ENCODE measurements around the gene ARID1B.

The ARID1B gene

DNA sequence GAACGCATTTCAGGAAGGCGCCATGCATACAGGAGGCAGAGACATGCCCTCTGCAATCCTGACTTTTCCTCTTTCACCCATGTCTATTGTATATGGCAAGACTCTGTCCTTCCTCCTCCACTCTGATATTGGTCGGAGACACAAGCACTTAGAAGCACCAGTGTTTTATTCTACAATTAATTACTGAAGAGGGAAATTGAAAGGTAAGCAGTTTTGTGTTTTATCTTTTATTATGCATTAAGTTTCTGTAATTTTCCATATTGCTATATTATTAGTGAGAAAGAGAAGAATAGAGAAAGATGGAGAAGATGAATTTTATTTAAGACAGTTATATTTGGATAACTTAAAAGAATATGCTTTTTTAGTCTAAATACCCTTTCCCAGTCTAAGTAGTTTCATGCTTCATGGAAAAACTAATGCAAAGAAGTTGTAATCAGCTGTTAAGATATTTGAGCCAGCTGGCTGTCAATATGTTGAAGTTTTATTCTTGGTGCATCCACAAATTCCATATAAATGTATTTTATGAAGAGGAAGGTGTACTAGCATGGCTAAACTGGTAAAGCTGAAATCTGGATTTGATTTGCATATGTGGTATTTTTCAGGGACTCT lies 13.6 kb downstream of the ARID1B start:
- DNase-seq (ENCODE audit: extremely low read depth in 1 of 2, low read depth in 1 of 2): no peak

DNA sequence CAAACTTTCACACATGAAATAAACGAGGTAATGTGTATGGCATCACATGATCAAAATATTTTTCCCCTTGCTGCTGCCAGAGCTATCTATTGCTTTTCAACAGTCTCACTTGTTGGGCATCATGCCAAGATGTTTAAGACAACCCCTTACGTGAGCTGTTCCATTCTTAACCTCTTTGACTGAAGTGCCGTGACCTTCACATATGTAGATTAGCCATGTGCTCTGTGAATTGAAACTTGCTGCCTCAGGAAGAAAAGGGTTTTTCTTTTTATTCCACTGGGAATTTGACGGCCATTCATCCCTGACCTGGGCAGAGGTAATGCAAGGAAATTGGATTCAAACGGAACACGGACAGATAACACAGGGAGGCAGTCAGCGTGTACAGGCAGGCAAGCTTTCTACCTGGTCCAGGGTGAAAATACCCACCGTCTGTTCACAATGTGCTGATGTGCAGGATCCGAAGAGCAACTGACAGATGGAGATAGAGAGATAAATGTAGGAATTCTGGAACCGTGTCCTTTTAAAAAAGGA lies 14.2 kb downstream of the ARID1B start:
- DNase-seq (ENCODE audit: extremely low read depth in 1 of 2, low read depth in 1 of 2): no peak

DNA sequence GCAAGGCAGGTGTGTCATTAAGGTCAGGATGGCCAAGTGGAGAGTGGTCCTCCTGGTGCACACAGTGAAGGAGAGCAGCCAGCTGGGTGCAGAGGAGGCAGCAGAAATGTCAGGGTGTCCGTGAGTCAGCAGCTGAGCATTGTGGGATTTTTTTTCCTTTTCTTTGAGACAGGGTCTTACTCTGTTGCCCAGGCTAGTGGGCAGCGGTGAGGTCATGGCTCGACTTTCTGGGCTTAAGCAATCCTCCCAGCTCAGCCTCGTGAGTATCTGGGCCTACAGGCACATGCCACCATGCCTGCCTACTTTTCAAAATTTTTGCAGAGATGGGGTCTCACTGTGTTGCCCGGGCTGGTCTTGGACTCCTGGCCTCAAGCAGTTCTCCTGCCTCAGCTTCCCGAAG lies 16.0 kb downstream of the ARID1B start:
- no peak for DNase-seq (ENCODE audit: extremely low read depth in 1 of 2, low read depth in 1 of 2)

DNA sequence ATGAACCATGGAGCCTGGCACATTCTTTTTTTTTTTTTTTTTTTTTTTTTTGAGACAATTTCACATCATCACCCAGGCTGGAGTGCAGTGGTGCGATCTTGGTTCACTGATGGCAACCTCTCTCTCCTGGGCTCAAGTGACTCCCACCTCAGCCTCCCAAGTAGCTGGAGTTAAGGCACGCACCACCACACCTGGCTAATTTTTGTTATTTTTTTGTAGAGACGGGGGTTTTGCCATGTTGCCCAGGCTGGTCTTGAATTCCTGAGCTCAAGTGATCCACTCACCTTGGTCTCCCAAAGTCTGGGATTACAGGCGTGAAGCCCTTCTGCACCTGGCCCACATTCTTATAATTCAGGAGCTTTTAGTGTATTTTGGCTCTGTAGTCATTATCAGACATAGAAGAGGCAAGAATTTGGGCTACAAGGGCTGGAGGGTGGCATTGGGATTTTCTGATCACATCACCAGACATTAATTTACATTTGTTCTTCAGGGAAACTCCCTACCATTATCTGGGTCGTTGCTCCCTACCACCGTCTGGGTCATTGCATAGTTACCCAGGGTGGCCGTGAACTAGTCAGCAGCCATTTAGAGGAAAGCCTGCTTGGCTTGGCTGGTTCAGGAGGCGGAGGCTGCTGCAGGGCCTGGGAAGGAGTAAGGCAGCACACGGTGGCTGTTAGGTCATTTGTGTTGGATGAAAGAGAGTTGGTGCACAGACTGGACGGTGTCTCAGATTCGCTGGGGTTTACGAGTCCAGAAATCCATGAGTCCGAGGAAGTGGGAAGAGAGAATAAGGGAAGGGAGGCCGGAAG lies 17.6 kb downstream of the ARID1B start:
- DNase-seq (ENCODE audit: extremely low read depth in 1 of 2, low read depth in 1 of 2): no peak

DNA sequence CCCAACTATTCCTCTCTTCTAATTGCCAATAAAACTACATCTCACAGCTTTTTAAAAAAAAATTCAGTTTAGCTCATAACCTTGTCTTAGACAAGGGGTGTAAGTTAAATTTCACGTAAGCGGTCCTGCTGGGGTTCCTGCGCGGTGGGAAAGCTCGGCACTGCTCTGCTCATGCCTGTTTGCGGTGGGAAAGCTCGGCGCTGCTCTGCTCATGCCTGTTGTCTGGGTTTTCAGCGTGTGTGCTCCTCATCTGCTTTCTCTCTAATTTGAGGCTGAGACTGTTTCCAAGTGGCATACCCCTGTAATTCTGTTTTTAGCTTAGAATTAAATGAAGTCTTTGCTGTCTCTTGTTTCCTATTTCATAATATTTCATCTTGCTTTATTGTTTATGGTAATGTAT lies 18.6 kb downstream of the ARID1B start:
- DNase-seq (ENCODE audit: extremely low read depth in 1 of 2, low read depth in 1 of 2): no peak

DNA sequence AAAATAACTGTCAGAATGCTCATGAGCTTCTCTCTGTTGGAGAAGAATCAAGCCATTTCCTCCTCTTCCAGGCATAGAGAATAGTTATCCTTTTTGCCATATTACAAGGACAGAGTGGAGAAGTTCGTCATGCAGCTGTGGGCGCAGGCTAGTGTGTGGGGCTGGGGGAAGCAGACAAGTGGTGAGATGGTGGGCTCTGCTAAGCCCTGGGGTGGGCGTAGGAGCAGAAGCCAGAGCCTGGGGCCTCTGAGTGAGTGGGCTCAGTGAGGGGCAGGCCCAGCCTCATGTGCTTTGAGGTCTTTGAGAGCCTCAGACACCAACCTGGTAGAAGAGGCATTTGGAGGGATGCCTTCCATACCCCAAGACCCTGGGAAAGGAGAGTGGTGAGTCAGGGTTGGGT lies 19.4 kb downstream of the ARID1B start:
- DNase-seq (ENCODE audit: extremely low read depth in 1 of 2, low read depth in 1 of 2): no peak

DNA sequence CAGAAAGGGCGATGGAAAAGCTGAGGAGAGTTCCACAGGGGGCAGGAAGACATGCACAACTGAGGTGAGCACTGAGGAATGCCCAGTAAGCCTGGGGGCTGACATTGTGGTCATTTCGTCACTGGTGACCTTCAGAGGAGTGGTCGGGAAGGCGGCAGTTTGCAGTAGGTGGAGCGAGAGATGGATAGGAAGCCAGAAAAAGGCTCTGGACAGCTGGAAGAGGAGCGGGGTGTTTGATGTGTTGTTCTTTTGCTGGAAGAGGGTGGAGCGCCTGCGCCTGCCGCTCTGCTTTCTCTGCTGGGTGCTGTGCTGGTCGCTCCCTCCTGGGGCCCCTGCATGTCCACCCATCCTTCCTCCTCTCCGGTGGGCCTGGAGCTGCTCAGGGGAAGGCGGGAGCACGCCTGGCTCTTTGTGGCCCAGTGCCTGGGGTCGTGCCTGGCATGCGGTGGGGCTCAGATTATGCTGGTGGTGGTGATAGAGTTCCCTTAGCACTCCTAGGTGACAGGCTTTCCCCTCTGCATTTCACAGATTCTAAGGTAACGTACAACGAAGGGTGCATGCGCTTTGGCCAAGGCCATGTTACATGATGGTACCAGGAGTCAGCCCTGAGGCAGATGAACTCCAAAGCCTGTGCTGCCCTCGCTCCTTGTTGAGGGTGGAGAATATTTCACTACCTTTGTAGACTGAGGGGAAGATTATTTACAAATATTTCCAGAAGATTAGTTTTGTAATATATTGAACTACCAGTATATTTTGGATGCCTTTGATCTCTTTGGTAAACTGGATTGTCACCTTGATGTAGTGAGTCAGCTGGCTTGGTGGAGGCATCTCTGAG lies 20.9 kb downstream of the ARID1B start:
- no peak for DNase-seq (ENCODE audit: extremely low read depth in 1 of 2, low read depth in 1 of 2)

DNA sequence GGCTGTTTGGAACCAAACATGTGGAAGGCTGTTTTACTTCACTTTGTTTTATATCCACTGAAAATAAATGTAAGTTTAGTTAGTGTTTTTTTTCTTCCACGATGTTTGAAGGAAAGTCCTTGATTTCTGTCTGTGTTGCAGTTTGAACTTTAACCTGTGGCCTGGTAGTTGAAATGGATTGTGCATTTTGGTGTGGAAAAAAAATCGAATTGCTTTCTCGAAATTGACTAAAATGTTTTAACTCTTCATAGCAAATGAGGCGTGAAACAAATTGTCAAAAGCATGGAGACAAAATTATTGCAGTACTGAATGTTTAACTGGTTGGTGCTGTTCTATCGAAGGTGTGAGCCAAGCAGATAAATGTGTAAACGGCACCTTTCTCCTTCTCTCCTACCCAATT lies 24.5 kb downstream of the ARID1B start:
- no peak for DNase-seq (ENCODE audit: extremely low read depth in 1 of 2, low read depth in 1 of 2)

DNA sequence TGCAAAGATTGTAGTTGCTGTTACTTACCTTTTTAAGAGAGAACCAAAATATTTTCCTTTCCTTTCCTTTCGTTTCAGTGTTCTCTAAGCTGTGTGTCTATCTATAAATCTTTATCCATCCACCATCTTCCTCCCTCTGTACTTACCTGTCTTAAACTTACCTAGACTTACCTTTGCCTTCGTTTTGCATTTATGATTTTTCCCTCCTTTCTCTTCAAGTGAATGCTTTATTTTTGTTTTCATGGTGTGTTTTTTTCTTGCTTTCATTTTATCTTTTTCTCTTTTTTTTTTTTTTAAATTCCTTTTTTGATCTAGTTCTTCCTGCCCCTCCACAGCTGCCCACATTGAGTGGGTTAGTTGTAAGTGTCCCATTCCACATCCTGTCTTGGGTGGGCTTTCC lies 26.2 kb downstream of the ARID1B start:
- DNase-seq (ENCODE audit: extremely low read depth in 1 of 2, low read depth in 1 of 2): no peak

DNA sequence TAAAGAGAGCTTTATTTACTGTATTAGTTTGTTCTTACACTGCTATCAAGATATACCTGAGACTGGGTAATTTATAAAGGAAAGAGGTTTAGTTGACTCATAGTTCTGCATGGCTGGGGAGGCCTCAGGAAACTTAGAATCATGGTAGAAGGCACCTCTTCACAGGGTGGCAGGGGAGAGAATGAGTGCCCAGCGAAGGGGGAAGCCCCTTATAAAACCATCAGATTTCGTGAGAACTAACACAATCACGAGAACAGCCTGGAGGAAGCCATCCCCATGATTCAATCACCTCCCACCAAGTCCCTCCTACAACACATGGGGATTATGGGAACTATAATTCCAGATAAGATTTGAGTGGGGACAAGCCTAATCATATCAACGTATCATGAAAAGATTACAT lies 27.2 kb downstream of the ARID1B start:
- DNase-seq (ENCODE audit: extremely low read depth in 1 of 2, low read depth in 1 of 2): peak in 1 of 2 donors; percentile 26

DNA sequence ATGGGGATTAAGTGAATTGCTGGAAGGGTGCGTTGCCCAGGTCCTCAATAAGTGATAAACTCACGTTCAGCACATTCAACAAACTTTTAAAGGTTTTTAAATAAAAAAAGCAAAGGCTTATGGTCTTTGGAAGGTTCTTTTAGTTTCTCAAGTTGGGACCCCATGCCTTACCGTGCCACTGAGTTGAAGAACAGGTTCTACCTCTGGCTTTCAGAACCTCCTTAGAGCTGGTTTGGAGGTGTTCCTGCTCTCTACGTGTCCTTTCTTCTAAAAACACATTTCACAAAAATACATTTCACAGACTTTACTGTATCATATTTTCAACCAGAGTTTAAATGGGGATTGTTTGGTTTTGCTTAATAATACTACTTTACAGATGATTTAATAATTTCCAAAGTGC lies 29.0 kb downstream of the ARID1B start:
- no peak for DNase-seq (ENCODE audit: extremely low read depth in 1 of 2, low read depth in 1 of 2)

DNA sequence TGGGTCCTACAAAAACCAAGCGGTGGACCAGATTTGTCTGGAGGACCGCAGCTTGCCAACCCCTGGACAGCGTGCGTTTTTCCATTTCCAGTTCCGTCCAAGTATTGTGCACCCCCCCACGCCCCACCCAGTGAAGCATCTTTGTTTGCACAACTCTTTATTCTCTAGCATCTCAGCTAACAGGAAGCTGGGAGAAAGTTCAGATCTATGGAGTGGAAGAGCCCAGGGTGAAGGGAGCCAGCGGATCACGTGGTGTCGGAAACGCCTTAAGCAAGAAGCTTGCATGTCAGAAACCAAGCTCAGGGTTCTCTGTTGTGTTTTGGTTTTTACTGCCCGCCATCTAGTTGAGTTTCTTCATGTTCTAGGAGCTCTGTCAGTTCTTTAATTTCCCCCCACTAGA lies 29.9 kb downstream of the ARID1B start:
- DNase-seq (ENCODE audit: extremely low read depth in 1 of 2, low read depth in 1 of 2): no peak

DNA sequence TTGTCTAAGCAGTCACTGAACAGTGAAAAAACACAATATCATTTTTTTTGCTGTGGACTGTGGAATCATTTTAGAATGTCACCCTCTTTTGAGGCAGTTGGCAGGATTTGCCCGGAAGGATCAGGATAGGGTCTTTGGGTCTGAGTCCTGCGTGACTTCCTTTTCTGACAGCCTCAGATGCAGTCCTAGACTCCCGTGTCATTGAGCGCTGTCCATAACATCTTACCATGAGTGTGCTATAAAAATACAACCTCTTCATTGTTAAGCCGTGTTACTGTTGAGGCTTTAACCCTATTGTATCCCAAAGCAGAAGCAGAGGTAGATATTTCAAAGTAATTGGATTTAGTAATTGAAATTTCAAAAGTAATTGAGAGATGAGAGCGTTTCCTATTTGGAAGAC lies 30.6 kb downstream of the ARID1B start:
- DNase-seq (ENCODE audit: extremely low read depth in 1 of 2, low read depth in 1 of 2): no peak

DNA sequence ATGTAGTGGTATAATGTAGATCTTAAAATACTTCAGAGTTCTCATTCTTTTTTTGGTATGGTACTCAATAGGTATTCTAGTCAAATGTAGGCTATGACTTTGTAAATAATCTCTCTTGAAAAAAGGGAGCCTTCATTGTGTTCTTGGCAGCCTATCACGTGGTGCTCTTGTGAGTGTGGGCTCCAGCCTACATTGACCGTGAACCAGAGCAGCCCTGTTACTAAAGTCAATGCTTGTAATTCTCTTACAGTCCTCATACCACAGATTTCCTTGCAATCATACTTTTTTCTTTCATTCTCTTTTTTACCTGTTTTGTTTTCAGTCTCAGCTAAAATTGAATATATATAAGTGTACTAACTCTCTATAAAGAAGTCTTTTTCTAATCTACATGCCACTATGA lies 31.1 kb downstream of the ARID1B start:
- no peak for DNase-seq (ENCODE audit: extremely low read depth in 1 of 2, low read depth in 1 of 2)

DNA sequence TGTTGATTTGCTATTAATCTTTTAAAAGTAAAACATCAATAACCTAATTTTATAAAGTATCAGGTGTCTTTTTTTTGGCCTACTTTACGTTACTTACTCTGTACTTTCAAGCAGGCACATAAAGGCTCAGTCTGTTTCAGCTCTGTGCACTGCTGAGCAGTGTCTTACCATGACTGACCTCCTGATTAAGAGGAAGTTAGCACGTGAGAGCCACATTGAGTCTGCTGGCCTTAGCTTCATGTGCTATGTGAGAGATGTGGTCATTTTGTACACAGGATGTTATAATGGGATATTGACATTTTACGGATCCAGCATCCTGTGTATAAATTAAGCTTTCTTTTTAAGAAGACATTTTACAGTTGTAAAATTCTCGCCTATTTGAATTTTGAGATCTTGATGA lies 31.9 kb downstream of the ARID1B start:
- DNase-seq (ENCODE audit: extremely low read depth in 1 of 2, low read depth in 1 of 2): no peak

DNA sequence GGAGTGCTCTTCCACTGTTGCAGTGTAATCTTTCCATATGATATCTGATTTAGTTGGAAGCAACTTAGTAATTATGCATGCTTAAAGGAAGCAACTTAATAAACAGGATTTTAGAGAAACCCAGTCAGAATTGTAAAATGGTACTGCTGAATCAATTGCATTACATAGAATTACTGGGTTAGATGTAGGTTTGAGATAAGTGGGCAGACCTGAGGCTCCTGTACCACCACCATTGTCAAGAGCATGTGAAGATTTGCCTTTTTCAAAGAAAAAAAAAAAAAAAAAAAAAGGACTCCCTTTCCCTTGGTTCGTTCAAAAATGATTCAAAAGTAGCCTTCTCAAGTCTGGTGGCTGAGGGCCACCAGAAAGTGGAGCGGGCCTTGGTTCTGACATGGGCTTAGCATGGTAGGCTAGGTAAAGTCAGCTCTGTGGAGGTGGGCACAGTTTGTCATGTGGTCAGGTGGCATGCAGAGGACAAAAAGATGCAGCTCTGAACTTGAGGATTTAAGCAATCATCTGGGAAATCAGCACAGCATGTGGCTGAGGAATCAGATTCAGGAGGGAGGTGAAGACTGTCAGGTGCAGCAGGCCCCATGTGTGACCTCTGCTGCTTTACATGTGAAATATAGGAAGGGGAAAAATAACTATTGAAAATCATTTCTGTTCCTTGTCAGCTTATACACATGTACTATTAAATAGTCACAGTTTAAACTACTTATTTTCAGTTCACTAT lies 32.4 kb downstream of the ARID1B start:
- DNase-seq (ENCODE audit: extremely low read depth in 1 of 2, low read depth in 1 of 2): no peak

DNA sequence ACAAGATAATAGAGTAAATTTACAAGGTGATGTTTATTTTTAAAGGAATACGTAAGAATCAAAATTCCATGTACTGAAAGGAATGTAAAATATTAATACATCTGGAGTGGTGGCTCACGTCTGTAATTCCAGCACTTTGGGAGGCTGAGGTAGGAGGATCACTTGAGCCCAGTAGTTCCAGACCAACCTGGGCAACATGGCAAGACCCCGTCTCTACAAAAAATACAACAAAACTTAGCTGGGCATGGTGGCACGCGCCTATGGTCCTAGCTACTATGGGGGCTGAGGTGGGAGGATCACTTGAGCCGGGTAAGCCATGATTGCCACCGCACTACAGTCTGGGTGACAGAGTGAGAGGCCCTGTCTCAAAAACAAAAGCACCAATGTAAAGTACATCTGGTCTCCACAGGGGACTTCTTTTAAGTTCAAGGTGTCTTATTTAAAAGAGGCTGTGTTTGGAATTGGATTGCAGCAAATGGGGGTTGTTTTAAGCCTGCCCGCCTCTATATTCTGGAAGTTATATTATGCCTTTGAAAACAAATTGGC lies 36.9 kb downstream of the ARID1B start:
- DNase-seq (ENCODE audit: extremely low read depth in 1 of 2, low read depth in 1 of 2): no peak

DNA sequence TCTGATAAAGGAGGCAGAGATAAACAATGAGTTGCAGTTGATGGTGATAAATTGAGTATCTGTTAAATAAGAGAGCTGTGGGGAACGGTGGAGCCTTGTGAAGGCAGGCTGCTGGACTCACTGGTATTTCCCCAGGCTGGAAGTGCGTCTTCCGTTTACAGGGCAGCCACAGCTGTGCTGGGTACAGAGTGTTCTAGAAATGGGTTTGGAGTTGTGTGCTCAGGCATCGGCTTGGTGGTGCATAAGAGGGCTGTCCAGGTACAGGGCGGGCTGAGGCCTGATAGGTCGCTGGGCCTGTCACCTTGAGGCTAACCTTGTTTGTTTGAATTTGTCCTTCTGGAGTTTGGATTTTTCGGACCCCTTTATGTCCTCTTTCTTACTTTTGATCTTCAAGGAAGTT lies 39.3 kb downstream of the ARID1B start:
- no peak for DNase-seq (ENCODE audit: extremely low read depth in 1 of 2, low read depth in 1 of 2)

DNA sequence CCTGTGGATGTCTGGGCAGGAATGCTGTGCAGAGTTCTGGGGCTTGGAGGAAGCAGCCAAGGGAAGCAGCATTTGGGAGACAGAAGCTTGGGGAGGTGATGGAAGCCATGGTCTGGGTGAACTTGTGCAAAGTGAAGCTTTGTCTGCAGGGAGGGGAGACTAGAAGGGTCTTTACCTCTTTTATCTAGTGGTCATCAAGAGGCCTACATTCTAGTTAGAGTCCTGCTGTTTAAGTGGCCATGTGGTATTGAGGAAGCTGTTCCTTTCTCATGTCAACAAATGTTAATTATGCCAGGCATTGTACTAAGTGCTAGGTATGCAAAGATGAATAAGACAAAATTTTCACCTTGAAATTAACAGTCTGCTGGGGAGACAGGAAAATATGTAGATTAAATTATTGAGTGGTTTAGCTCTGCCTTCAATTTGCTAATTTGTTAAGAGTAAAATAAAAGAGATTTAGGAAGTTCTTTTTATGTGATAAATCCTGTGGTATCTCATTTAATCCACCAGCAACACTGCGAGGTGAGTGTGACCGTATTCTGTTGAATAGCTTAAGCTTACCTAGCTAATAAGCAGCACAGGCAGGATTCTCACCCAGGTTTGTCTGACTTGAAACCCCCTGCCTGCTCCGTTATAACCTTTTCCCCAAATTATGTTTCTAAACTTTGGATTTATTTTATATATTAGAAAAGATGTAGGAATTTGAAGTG lies 43.1 kb downstream of the ARID1B start:
- DNase-seq (ENCODE audit: extremely low read depth in 1 of 2, low read depth in 1 of 2): no peak

DNA sequence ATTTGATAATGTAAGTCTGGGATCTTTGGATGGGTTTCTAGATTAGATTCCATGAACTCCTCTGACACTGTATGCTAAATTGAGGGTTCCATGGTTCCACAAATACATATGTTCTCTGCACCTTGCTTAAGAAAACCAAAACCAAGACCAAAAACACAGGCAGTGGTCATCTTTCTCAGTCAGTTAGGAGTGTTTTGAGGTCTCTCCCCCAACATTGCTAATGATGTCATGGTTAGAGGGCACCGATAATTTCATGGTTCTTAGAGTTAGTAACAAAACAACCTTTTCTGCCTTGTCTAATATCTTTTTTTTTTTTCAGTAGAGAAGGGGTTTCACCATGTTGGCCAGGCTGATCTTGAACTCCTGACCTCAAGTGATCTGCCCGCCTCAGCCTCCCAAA lies 44.5 kb downstream of the ARID1B start:
- DNase-seq (ENCODE audit: extremely low read depth in 1 of 2, low read depth in 1 of 2): no peak
